Erythroblast (primary cell): Measurements from ENCODE around the gene VSTM2L.

Experiments
- GATA1 ChIP-seq: IDR thresholded peaks from 2 replicates; pipeline ENCODE4 v1.6.1; 2011; ENCODE audit warnings: low read depth, mild to moderate bottlenecking, control low read depth, low read length, moderate library complexity
- POLR2A ChIP-seq: IDR thresholded peaks from 2 replicates; pipeline ENCODE4 v1.6.1; 2011; ENCODE audit warnings: mild to moderate bottlenecking, low read length

DNA sequence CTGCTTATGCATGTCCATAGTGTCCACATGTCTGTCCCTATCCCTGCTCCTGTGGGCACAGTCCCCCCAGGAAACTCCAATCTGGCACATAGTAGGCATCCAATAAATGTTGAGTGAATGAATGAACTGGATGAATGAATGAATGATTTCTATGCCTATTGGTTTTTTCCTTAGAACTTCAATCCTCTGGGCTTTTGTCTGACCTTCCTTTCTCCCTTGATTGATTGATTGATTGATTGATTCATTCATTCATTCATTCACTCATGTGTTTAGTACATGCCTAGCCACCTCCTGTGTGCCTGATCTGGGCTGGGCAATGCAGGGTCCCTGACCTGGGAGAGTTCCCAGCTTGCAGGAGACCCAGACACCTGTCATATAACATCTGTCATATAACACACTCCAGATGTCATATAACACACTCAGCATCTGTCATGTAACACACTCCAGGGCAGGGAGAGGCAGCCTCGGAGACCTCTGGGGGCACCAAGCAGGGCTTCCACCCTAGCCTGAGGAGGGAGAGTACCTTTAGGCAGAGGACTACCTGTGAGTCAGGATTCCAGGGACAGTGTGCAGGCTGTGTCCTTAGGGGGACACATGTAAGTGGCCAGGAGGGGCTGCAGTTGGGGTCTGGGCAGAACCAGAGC lies 17.9 kb downstream of the VSTM2L start:
- TF ChIP-seq POLR2A (no peak), GATA1 (no peak)
